ENCODE measurements around the gene VPS8. TPM values are rescaled to one million over a fixed set of nuclear protein-coding genes. Genes with fewer than 3 reads are reported as not detected.

The VPS8 gene
- total RNA-seq, 1 donor from 2014 or later: 68.8 TPM

GRCh38 chr3:184937611-184938010 lies 125.6 kb downstream of the VPS8 start:
- intact Hi-C loops (cut with micrococcal nuclease): no loop called here
- ChIA-PET CTCF (no interaction called here), POLR2A (no interaction called here)
- H3K27me3 Mint-ChIP-seq: no peaks in the 10 kb centered on the region
- ATAC-seq (ENCODE audit: low read depth): no peak
- H3K9me3 Mint-ChIP-seq: no peaks in the 10 kb centered on the region
- no peak for TF ChIP-seq CTCF (IDR thresholded peaks at IDR 0.05)
- no peaks in the 10 kb centered on the region for H3K4me1 Mint-ChIP-seq
- no peak overlapping the region for H3K4me3 Mint-ChIP-seq
- H3K27ac Mint-ChIP-seq: no peak overlapping the region
- DNase-seq: no peak
- peaks cover 64% of the 10 kb centered on the region for H3K36me3 Mint-ChIP-seq (ENCODE audit: low read depth)

- ChIA-PET CTCF (no interaction called here), POLR2A (no interaction called here)
- no peak for TF ChIP-seq CTCF (IDR thresholded peaks at IDR 0.05)
- Mint-ChIP-seq H3K4me1 (no peaks in the 10 kb centered on the region), H3K36me3 (ENCODE audit: low read depth) (peaks cover 67% of the 10 kb centered on the region), H3K27ac (no peak overlapping the region), H3K27me3 (no peaks in the 10 kb centered on the region), H3K9me3 (no peaks in the 10 kb centered on the region), H3K4me3 (no peak overlapping the region)
- DNase-seq (no peak), ATAC-seq (ENCODE audit: low read depth) (no peak)
- intact Hi-C loops (cut with micrococcal nuclease): no loop called here
These were observed 129.4 kb downstream of the VPS8 start for GRCh38 chr3:184941408-184941807.

- Mint-ChIP-seq H3K27me3 (no peaks in the 10 kb centered on the region), H3K4me1 (no peaks in the 10 kb centered on the region), H3K36me3 (ENCODE audit: low read depth) (peaks cover 61% of the 10 kb centered on the region), H3K4me3 (no peak overlapping the region), H3K27ac (no peak overlapping the region), H3K9me3 (no peaks in the 10 kb centered on the region)
- ChIA-PET CTCF (no interaction called here), POLR2A (no interaction called here)
- no peak for DNase-seq
- ATAC-seq (ENCODE audit: low read depth): no peak
- intact Hi-C loops (cut with micrococcal nuclease): no loop called here
- TF ChIP-seq CTCF (IDR thresholded peaks at IDR 0.05): no peak
These were observed 130.8 kb downstream of the VPS8 start for GRCh38 chr3:184942735-184943134.

DNA sequence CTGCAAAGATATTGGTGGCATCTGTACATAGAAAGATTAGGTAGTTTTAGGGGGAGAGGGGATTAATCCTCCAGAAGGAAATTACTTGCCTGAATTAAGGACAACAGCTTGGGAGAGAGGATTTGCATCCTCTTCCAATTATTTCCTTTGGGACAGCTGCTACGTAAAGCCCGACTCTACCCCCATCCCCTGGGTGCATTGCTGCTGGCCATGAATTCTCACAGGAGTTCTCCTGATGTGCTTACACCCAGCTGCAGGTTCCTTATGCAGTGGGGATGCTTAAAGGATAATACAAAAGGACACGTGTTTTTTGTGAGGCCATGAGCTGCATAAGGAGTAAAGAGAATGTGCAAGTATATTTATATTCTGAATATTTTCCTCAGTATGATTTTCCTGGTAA lies 132.3 kb downstream of the VPS8 start:
- H3K9me3 Mint-ChIP-seq: no peaks in the 10 kb centered on the region
- CTCF ChIA-PET: no interaction called here
- intact Hi-C loops (cut with micrococcal nuclease): no loop called here
- no peaks in the 10 kb centered on the region for H3K27me3 Mint-ChIP-seq
- H3K27ac Mint-ChIP-seq: no peak overlapping the region
- H3K4me3 Mint-ChIP-seq: no peak overlapping the region
- no peaks in the 10 kb centered on the region for H3K4me1 Mint-ChIP-seq
- POLR2A ChIA-PET: interaction anchor here (0.5 kb wide), 1 partner anchor 12 kb away, joined by 3 read pairs; no protein-coding TSS in a partner anchor
- TF ChIP-seq CTCF (IDR thresholded peaks at IDR 0.05): no peak
- DNase-seq (no peak), ATAC-seq (ENCODE audit: low read depth) (no peak)
- peaks cover 57% of the 10 kb centered on the region for H3K36me3 Mint-ChIP-seq (ENCODE audit: low read depth)

- TF ChIP-seq CTCF (IDR thresholded peaks at IDR 0.05): no peak
- Mint-ChIP-seq H3K36me3 (ENCODE audit: low read depth) (peaks cover 57% of the 10 kb centered on the region), H3K27ac (no peak overlapping the region), H3K4me3 (no peak overlapping the region), H3K9me3 (no peaks in the 10 kb centered on the region), H3K4me1 (no peaks in the 10 kb centered on the region), H3K27me3 (no peaks in the 10 kb centered on the region)
- ATAC-seq (ENCODE audit: low read depth) (no peak), DNase-seq (no peak)
- ChIA-PET CTCF (no interaction called here), POLR2A (no interaction called here)
- intact Hi-C loops (cut with micrococcal nuclease): loop anchor here (5.0 kb wide), 1 partner anchor 361 kb away; no protein-coding TSS in a partner anchor
These were observed 134.1 kb downstream of the VPS8 start for GRCh38 chr3:184945886-184946625.

Measured in activated B cell treated with CpG ODN at 0.5 μM for 24 hours (primary cell).